ENCODE results near the gene PDSS2.

DNA sequence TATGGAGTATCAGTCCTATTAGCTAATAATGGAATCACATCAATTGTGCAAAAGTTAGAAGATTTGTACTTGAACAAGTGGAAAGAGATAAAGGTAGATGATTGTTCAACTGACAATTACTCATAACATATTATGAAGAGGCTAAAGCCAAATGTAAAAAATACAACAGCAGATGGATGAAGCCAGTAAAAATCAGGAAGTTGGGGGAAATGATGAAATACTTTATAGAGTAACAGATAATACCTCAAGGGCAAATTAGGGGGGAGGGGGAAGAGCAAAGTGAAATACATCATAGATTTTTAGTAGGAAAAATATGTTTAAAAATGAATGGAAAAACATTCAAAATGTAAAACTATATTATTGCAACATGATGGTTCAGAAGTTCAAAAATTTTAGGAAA is 114.0 kb downstream of the PDSS2 start:
- TF ChIP-seq, protein P1, sequence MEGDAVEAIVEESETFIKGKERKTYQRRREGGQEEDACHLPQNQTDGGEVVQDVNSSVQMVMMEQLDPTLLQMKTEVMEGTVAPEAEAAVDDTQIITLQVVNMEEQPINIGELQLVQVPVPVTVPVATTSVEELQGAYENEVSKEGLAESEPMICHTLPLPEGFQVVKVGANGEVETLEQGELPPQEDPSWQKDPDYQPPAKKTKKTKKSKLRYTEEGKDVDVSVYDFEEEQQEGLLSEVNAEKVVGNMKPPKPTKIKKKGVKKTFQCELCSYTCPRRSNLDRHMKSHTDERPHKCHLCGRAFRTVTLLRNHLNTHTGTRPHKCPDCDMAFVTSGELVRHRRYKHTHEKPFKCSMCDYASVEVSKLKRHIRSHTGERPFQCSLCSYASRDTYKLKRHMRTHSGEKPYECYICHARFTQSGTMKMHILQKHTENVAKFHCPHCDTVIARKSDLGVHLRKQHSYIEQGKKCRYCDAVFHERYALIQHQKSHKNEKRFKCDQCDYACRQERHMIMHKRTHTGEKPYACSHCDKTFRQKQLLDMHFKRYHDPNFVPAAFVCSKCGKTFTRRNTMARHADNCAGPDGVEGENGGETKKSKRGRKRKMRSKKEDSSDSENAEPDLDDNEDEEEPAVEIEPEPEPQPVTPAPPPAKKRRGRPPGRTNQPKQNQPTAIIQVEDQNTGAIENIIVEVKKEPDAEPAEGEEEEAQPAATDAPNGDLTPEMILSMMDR (conservative IDR thresholded peaks at IDR 0.05; ENCODE audit: low read depth, low read length): no peak
- no peak for TF ChIP-seq EZH2 (IDR thresholded peaks at IDR 0.05; ENCODE audit: borderline replicate concordance, low read depth, low read length, poor library complexity, severe bottlenecking)
